GM23338 (cell line): Measurements from ENCODE around the gene TRPM7. TPM values are rescaled to one million over a fixed set of nuclear protein-coding genes. Genes with fewer than 3 reads are reported as not detected.
"Not testable (repeated sequence)": the region's sequence is repeated elsewhere in the genome, so short reads cannot be mapped to it uniquely, and the experiment has no call there.

ENCODE experiments used
- ATAC-seq: fragments of 200-7000 bp; cut with Tn5 transposase; 3 replicates; pipeline ENCODE4 v1.9.1; 2020
- DNase-seq: peaks from one replicate; pipeline ENCODE4 v3.0.0-alpha.2; 2015; ENCODE audit warnings: low spot score
- H2AFZ ChIP-seq: fragments of 200-600 bp; sonication (generic); 2 replicates; pipeline ENCODE4 v1.8.0; 2016; ENCODE audit warnings: antibody characterized with exemption, mild to moderate bottlenecking, moderate library complexity
- H3F3A ChIP-seq: fragments of 200-600 bp; sonication (generic); replicated peaks from 2 replicates; pipeline ENCODE4 v1.8.0; 2017; ENCODE audit warnings: antibody characterized with exemption, mixed run types, low read depth
- H3K27ac ChIP-seq: fragments of 200-600 bp; sonication (generic); 2 replicates; pipeline ENCODE4 v1.6.1; 2016; ENCODE audit warnings: low read depth
- H3K27me3 ChIP-seq: fragments of 200-600 bp; sonication (generic); 2 replicates; pipeline ENCODE4 v1.8.0; 2016; ENCODE audit warnings: mild to moderate bottlenecking, mixed run types, moderate library complexity; ENCODE audit not compliant: insufficient read depth
- H3K36me3 ChIP-seq: fragments of 200-600 bp; sonication (generic); 2 replicates; pipeline ENCODE4 v1.8.0; 2016; ENCODE audit warnings: mild to moderate bottlenecking; ENCODE audit not compliant: insufficient read depth
- H3K4me1 ChIP-seq: fragments of 200-600 bp; sonication (generic); 2 replicates; pipeline ENCODE4 v1.8.0; 2016; ENCODE audit warnings: mild to moderate bottlenecking, moderate library complexity; ENCODE audit not compliant: insufficient read depth
- H3K4me2 ChIP-seq: fragments of 200-600 bp; sonication (generic); 2 replicates; pipeline ENCODE4 v1.7.1; 2017; ENCODE audit warnings: mixed run types
- H3K4me3 ChIP-seq: fragments of 200-600 bp; sonication (generic); 2 replicates; pipeline ENCODE4 v1.6.1; 2016; ENCODE audit warnings: mixed run types
- H3K79me2 ChIP-seq: fragments of 200-600 bp; sonication (generic); replicated peaks from 2 replicates; pipeline ENCODE4 v1.8.0; 2017; ENCODE audit warnings: mild to moderate bottlenecking; ENCODE audit not compliant: insufficient read depth
- H3K9me2 ChIP-seq: fragments of 200-600 bp; sonication (generic); 2 replicates; pipeline ENCODE4 v1.8.0; 2017; ENCODE audit not compliant: insufficient read depth
- H4K20me1 ChIP-seq: fragments of 200-600 bp; sonication (generic); replicated peaks from 2 replicates; pipeline ENCODE4 v1.8.0; 2017; ENCODE audit warnings: mild to moderate bottlenecking; ENCODE audit not compliant: insufficient read depth
- H3K27ac Mint-ChIP-seq: 2 replicates; pipeline ENCODE4 v1.8.0; 2020; ENCODE audit warnings: inconsistent platforms, mild to moderate bottlenecking, moderate library complexity, mixed read lengths
- H3K27me3 Mint-ChIP-seq: 3 replicates; pipeline ENCODE4 v1.8.0; 2022; ENCODE audit warnings: low read depth, mild to moderate bottlenecking, moderate library complexity, mixed read lengths, inconsistent platforms; ENCODE audit not compliant: insufficient read depth, poor library complexity
- H3K36me3 Mint-ChIP-seq: 3 replicates; pipeline ENCODE4 v1.8.0; 2021; ENCODE audit warnings: low read depth, mild to moderate bottlenecking, inconsistent platforms, moderate library complexity, mixed read lengths
- H3K4me1 Mint-ChIP-seq: 3 replicates; pipeline ENCODE4 v1.8.0; 2020; ENCODE audit warnings: mild to moderate bottlenecking, inconsistent platforms, mixed read lengths
- H3K4me3 Mint-ChIP-seq: 3 replicates; pipeline ENCODE4 v1.8.0; 2021; ENCODE audit warnings: moderate library complexity, mild to moderate bottlenecking, inconsistent platforms, mixed read lengths
- H3K9me3 Mint-ChIP-seq: 3 replicates; pipeline ENCODE4 v1.8.0; 2020; ENCODE audit warnings: moderate library complexity, mild to moderate bottlenecking, inconsistent platforms, mixed read lengths
- CREB1 ChIP-seq: fragments of 250-450 bp; sonication (Bioruptor Pico); IDR thresholded peaks from 2 replicates; pipeline ENCODE4 v1.5.0; 2020; ENCODE audit warnings: low read depth, mild to moderate bottlenecking, moderate library complexity
- ETS1 ChIP-seq: IDR thresholded peaks from 2 replicates; pipeline ENCODE4 v1.6.1; 2016; ENCODE audit warnings: antibody characterized with exemption
- EZH2 ChIP-seq: fragments of 200-600 bp; sonication (generic); IDR thresholded peaks from one replicate; pipeline ENCODE4 v1.8.0; 2017; ENCODE audit warnings: antibody characterized with exemption, mild to moderate bottlenecking, low read depth; ENCODE audit not compliant: unreplicated experiment
- NANOG ChIP-seq: IDR thresholded peaks from 2 replicates; pipeline ENCODE4 v1.6.1; 2016; ENCODE audit warnings: antibody characterized with exemption, borderline replicate concordance
- ZNF114 ChIP-seq: fragments of 250-450 bp; sonication (Bioruptor Pico); IDR thresholded peaks from 2 replicates; pipeline ENCODE4 v1.5.0; 2020; ENCODE audit warnings: mild to moderate bottlenecking, moderate library complexity
- ZNF331 ChIP-seq: fragments of 250-450 bp; sonication (Bioruptor Pico); IDR thresholded peaks from 2 replicates; pipeline ENCODE4 v1.5.0; 2020; ENCODE audit warnings: low read depth, mild to moderate bottlenecking, moderate library complexity
- ZNF462 ChIP-seq: fragments of 250-450 bp; sonication (Bioruptor Pico); IDR thresholded peaks from 2 replicates; pipeline ENCODE4 v1.5.0; 2020; ENCODE audit warnings: mild to moderate bottlenecking, moderate library complexity
- polyA plus RNA-seq: library from polyadenylated mRNA; unstranded; fragments of >200 nt; fragmentation: Nextera tagmentation; extraction: Ambion mirVana; gene quantifications from 2 replicates; pipeline ENCODE4 v1.2.1, GENCODE V29; 2016
- total RNA-seq: library from RNA; depleted of rRNA; stranded (reverse); fragments of >200 nt; shearing (Covaris generic); gene quantifications from 2 replicates; pipeline ENCODE4 v1.2.3, GENCODE V29; 2014
- TF ChIP-seq, protein P1 (sequence below), 2 experiments: fragments of 200-600 bp in 1 of 2; sonication (generic) in 1 of 2; conservative IDR thresholded peaks; 2 replicates each; pipeline versions ENCODE4 v1.5.1 to v1.6.1; 2016 to 2017; ENCODE audit warnings: antibody characterized with exemption in 2 of 2, low read depth in 2 of 2, mild to moderate bottlenecking in 2 of 2, moderate library complexity in 1 of 2

Gene TRPM7
- total and polyA plus RNA-seq, 2 experiments from 2014 or later = 8.3 to 41.0 TPM

DNA sequence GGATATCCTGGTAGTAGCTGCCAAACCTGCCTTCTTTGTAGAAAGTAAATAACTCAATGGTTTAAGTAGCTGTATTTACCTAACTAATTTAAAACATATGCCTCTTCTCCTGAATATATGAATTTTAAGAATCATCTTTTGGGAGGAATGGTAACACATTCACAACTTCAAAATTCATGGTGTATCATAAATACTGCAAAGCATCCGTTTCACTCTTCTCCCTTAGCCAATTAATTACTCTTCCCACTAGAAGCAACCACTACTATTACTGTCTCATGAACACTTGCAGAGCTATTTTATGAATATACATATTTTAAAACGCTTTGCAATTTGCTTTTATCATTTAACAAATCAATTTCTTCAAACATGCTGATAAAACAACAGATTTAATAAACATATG, 81.1 kb downstream of the TRPM7 start (continued):
- TF ChIP-seq ZNF462 (CRISPR knock-in tag) (no peak), CREB1 (CRISPR knock-in tag) (no peak), ZNF114 (CRISPR knock-in tag) (no peak), EZH2 (no peak)

GRCh38 chr15:50602028-50602427, 84.6 kb downstream of the TRPM7 start:
- not testable (repeated sequence) for H3K9me2 ChIP-seq, H3K36me3 ChIP-seq, H3K27me3 Mint-ChIP-seq, H3K4me3 ChIP-seq, H3K4me1 ChIP-seq, H3K27ac ChIP-seq, H3K4me2 ChIP-seq, H3K4me3 Mint-ChIP-seq, H3F3A ChIP-seq, ATAC-seq, H3K4me1 Mint-ChIP-seq, H3K27ac Mint-ChIP-seq, H3K9me3 Mint-ChIP-seq, H3K27me3 ChIP-seq, H4K20me1 ChIP-seq, DNase-seq, H2AFZ ChIP-seq, H3K79me2 ChIP-seq
- peaks cover 38% of the 10 kb centered on the region for H3K36me3 Mint-ChIP-seq

DNA sequence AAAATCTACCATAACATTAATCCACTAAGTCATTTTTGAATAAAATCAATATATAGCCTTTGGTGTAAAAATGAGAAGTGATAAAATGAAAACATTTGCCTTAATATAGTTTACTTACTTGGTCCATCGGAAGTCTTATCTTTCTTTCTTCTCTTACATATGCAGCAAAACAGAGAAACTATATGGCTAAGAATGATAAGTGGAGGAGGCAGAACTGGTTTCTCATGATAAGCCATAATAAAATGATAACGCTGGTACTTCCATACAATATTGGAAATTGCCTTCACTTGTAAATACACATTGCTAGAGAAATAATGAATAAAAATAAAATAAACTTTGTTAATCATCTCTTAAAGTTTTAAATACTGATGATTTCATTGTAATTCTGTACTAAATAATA, 92.3 kb downstream of the TRPM7 start:
- Histone ChIP-seq H2AFZ (no peak overlapping the region), H3K4me2 (no peak overlapping the region), H3K79me2 (no peaks in the 10 kb centered on the region), H3K4me1 (no peaks in the 10 kb centered on the region), H3F3A (no peaks in the 10 kb centered on the region), H3K27me3 (no peaks in the 10 kb centered on the region), H3K27ac (no peak overlapping the region), H3K9me2 (no peaks in the 10 kb centered on the region), H4K20me1 (no peaks in the 10 kb centered on the region), H3K36me3 (peaks cover 21% of the 10 kb centered on the region; the same call in 1 of the 2 replicates), H3K4me3 (no peak overlapping the region)
- no peaks in the 10 kb centered on the region for H3K9me3 Mint-ChIP-seq
- TF ChIP-seq ETS1 (no peak), CREB1 (CRISPR knock-in tag) (no peak), ZNF331 (CRISPR knock-in tag) (no peak), EZH2 (no peak), NANOG (no peak)
- TF ChIP-seq, protein P1, sequence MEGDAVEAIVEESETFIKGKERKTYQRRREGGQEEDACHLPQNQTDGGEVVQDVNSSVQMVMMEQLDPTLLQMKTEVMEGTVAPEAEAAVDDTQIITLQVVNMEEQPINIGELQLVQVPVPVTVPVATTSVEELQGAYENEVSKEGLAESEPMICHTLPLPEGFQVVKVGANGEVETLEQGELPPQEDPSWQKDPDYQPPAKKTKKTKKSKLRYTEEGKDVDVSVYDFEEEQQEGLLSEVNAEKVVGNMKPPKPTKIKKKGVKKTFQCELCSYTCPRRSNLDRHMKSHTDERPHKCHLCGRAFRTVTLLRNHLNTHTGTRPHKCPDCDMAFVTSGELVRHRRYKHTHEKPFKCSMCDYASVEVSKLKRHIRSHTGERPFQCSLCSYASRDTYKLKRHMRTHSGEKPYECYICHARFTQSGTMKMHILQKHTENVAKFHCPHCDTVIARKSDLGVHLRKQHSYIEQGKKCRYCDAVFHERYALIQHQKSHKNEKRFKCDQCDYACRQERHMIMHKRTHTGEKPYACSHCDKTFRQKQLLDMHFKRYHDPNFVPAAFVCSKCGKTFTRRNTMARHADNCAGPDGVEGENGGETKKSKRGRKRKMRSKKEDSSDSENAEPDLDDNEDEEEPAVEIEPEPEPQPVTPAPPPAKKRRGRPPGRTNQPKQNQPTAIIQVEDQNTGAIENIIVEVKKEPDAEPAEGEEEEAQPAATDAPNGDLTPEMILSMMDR (conservative IDR thresholded peaks at IDR 0.05; ENCODE audit: low read depth in 2 of 2) = no peak
- H3K4me1 Mint-ChIP-seq = no peaks in the 10 kb centered on the region
- peaks cover 38% of the 10 kb centered on the region for H3K36me3 Mint-ChIP-seq
- no peak for DNase-seq
- no peak for ATAC-seq
- H3K4me3 Mint-ChIP-seq = no peak overlapping the region
- H3K27ac Mint-ChIP-seq = no peak overlapping the region
- H3K27me3 Mint-ChIP-seq = no peaks in the 10 kb centered on the region
